Astrocyte (in vitro differentiated cells and primary cell): ENCODE data around the gene CCDC15.

Source experiments
- CTCF ChIP-seq: IDR thresholded peaks from 2 replicates; pipeline ENCODE4 v1.5.1; 2011; ENCODE audit warnings: low read depth, mild to moderate bottlenecking, inconsistent platforms, low read length, moderate library complexity; ENCODE audit not compliant: insufficient read depth
- EZH2 ChIP-seq: IDR thresholded peaks from 2 replicates; pipeline ENCODE4 v1.6.1; 2012; ENCODE audit warnings: mild to moderate bottlenecking, low read length, inconsistent platforms; ENCODE audit not compliant: insufficient read depth

GRCh38 chr11:124983674-124984511 lies 29.9 kb downstream of the CCDC15 start:
- TF ChIP-seq CTCF, result no peak
- TF ChIP-seq EZH2, result no peak
